Natural killer cell treated with Interleukin-12 subunit alpha and Interleukin-12 subunit beta and Interleukin-15 and Interleukin-18, amount 100 ng/mL, for 72 hours (primary cell): ENCODE data around the gene LBH. TPM values are rescaled to one million over a fixed set of nuclear protein-coding genes. Genes with fewer than 3 reads are reported as not detected.

Source experiments
- ATAC-seq, 2 donors: fragments of 150-1000 bp; cut with Tn5 transposase in 1 of 2; sonication (Bioruptor Pico), chemical (Tn5 transposase) in 1 of 2; 2 replicates each; pipeline ENCODE4 v1.10.0; 2021
- DNase-seq: peaks from one replicate; pipeline ENCODE4 v3.0.0; 2022; ENCODE audit warnings: low spot score
- H3K27ac Mint-ChIP-seq, 2 donors: 1 replicate in 1 of 2; 2 replicates in 1 of 2; pipeline ENCODE4 v1.8.0; 2022; ENCODE audit warnings: mixed read lengths in 2 of 2, mild to moderate bottlenecking in 1 of 2, moderate library complexity in 1 of 2
- H3K27me3 Mint-ChIP-seq, 2 donors: 1 replicate in 1 of 2; 2 replicates in 1 of 2; pipeline ENCODE4 v1.8.0; 2022; ENCODE audit warnings: mixed read lengths in 2 of 2
- H3K36me3 Mint-ChIP-seq: one replicate; pipeline ENCODE4 v1.8.0; 2022; ENCODE audit warnings: mixed read lengths
- H3K4me1 Mint-ChIP-seq, 2 donors: 1 replicate in 1 of 2; 2 replicates in 1 of 2; pipeline ENCODE4 v1.8.0; 2022; ENCODE audit warnings: low read depth in 2 of 2, mixed read lengths in 2 of 2, mild to moderate bottlenecking in 1 of 2
- H3K4me3 Mint-ChIP-seq: one replicate; pipeline ENCODE4 v1.8.0; 2022; ENCODE audit warnings: mixed read lengths
- H3K9me3 Mint-ChIP-seq: 2 replicates; pipeline ENCODE4 v1.8.0; 2022; ENCODE audit warnings: mixed read lengths
- total RNA-seq, 2 donors: library from RNA; stranded (reverse); gene quantifications; one replicate each; pipeline ENCODE4 v1.2.3, GENCODE V29; 2022

The LBH gene
- total RNA-seq, 2 donors from 2014 or later: 206 to 1,155 TPM

DNA sequence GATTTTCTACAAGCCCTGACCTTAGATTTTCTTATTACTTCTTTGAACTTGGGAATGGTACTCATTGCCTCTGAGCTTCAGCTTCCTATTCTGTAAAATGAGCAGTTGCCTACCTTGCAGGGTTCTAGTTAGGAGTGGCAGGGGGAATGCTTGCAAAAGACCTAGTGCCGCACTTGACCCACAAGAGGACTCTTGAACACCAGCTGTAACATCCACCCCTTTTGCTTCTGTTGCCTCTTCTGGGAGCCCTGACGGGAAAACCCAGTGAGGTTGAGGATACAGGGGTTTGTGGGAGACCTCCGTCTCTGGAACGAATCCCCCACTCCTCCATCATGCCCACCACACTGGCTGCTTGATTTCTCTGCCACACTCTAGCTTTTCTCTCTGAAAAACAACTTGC lies 27.1 kb upstream of the LBH start:
- Mint-ChIP-seq H3K27ac (no peak overlapping the region), H3K36me3 (no peaks in the 10 kb centered on the region), H3K4me3 (no peak overlapping the region), H3K4me1 (peaks cover 8 to 9% of the 10 kb centered on the region in 2 donors), H3K9me3 (no peaks in the 10 kb centered on the region), H3K27me3 (no peaks in the 10 kb centered on the region)
- DNase-seq (no peak), ATAC-seq (no peak)

DNA sequence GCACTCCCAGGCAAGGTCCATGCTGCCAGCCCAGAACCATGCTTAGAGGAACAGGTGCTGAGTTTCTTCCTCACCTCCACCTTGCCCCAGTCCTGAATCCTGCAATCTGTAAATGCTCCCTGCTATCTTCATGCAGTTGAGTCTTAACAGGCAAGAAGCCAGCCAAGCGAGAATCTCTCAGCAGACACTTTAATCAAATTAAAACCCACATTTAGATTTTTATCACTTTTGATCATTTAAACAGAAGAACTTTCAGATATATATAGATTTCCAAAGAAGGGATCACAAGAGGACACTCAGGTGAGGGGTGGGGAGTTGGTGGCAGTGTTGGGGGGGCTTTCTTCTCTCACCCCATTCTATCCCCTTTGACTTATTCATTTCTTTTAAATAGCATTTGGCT lies 25.9 kb upstream of the LBH start:
- no peak for ATAC-seq

DNA sequence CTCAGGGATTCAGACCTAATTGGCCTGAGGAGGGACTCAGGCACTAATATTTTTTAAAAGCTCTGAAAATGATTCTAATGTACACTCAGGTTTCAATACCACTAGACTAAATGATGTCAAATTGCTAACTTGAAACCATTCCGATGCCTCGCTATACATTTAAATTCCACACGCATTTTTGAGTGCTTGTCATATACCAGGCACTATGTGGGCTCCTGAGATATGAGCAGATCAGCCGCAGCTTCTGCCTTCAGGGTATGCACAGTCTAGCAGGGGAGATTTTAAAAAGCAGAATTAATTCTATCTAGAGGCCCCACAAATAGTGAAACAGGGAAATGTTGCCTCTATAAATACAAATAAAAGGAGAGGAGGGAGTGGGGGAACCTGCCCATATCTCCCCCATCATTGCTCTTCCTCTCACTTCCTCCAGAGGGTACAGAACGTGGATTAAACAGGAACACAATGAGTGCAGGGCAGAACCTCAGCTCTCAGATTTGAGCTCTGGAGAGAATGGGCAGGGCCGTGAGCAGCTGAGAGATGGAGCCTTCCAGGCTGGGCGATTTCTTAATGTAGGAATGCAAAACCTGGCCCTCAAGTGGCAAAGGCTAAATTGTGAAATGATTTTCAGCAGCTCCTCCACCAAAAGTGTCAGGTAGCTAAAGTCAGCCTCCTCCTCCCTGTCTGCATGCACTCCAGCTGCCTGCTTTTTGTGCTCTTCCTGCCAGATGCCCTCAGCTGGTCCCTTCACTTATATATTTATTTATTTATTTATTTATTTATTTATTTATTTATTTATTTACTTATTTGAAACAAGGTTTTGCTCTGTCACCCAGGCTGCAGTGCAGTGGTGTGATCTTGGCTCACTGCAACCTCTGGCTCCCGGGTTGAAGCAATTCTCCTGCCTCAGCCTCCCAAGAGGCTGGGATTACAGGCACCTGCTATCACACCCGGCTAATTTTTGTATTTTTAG lies 24.6 kb upstream of the LBH start:
- Mint-ChIP-seq H3K9me3 (no peaks in the 10 kb centered on the region), H3K4me3 (no peak overlapping the region), H3K36me3 (no peaks in the 10 kb centered on the region), H3K27ac (peak overlapping the region in 1 of 2 donors; percentile 6), H3K27me3 (no peaks in the 10 kb centered on the region), H3K4me1 (peaks cover 14% of the 10 kb centered on the region in 2 donors)
- ATAC-seq (no peak), DNase-seq (no peak)

More for the DNA sequence above, 25.9 kb upstream of the LBH start:
- peaks cover 14% of the 10 kb centered on the region in 2 donors for H3K4me1 Mint-ChIP-seq
- H3K9me3 Mint-ChIP-seq: no peaks in the 10 kb centered on the region
- no peak overlapping the region for H3K4me3 Mint-ChIP-seq
- no peaks in the 10 kb centered on the region for H3K36me3 Mint-ChIP-seq
- DNase-seq: no peak
- no peaks in the 10 kb centered on the region for H3K27me3 Mint-ChIP-seq
- H3K27ac Mint-ChIP-seq: no peak overlapping the region

GRCh38 chr2:30208453-30208852 lies 22.9 kb upstream of the LBH start:
- no peaks in the 10 kb centered on the region for H3K27me3 Mint-ChIP-seq
- DNase-seq (no peak), ATAC-seq (peak in 1 of 2 donors; percentile 75)
- peaks cover 14 to 18% of the 10 kb centered on the region in 2 donors for H3K4me1 Mint-ChIP-seq
- no peak overlapping the region for H3K4me3 Mint-ChIP-seq
- no peaks in the 10 kb centered on the region for H3K9me3 Mint-ChIP-seq
- H3K36me3 Mint-ChIP-seq: no peaks in the 10 kb centered on the region
- H3K27ac Mint-ChIP-seq: peak overlapping the region; percentile 17 to 87

GRCh38 chr2:30209227-30209626 lies 22.1 kb upstream of the LBH start:
- no peaks in the 10 kb centered on the region for H3K36me3 Mint-ChIP-seq
- peak overlapping the region; percentile 17 to 87 for H3K27ac Mint-ChIP-seq
- H3K4me3 Mint-ChIP-seq: no peak overlapping the region
- no peaks in the 10 kb centered on the region for H3K9me3 Mint-ChIP-seq
- H3K27me3 Mint-ChIP-seq: no peaks in the 10 kb centered on the region
- ATAC-seq (no peak), DNase-seq (no peak)
- peaks cover 14 to 22% of the 10 kb centered on the region in 2 donors for H3K4me1 Mint-ChIP-seq

DNA sequence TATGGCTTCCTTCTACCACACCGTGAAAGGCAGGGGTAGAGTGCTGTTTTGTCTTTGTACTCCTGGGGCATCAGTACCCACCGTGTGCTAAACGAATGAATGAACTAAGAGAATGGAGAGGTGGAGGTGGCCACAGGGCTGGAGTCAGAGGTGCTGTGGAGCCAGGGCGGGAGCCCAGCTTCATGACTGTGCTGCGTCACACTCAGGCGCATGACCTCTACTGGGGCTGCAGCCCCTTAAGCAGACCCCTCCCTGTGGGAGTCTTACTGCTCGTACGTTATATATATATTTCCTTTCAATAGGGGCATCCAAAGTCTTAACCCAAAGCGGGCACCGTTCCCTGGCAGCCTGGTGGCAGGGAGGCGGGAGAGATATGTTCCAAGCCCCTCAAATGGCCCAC lies 18.0 kb upstream of the LBH start:
- ATAC-seq: no peak
- Mint-ChIP-seq H3K4me1 (peaks cover 32% of the 10 kb centered on the region in 2 donors), H3K9me3 (no peaks in the 10 kb centered on the region), H3K27me3 (no peaks in the 10 kb centered on the region), H3K36me3 (no peaks in the 10 kb centered on the region), H3K27ac (peak overlapping the region in 1 of 2 donors; percentile 30), H3K4me3 (no peak overlapping the region)
- no peak for DNase-seq

DNA sequence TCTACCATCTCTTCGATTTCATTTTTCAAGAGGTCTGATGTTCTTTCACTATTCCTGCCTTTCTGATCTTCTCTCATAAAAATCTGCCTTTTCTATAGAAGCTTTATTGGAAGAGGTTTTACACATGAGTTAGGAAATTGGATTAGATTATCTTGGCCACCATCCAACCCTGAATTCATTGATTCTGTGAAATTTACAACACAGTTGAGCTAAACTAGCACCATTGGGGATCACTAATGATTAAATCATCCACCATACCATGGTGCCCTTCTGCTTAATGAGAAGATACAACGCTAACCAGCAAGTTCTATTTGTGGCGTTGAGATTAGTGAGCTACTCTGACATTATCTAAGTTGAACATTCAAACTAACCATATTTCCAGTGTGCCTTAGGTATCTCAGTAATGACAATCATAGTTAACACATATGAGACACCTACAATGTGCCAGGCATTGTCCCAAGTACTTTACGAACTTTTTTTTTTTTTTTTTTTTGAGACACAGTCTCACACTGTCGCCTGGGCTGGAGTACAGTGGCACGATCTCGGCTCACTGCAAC lies 17.3 kb upstream of the LBH start:
- no peaks in the 10 kb centered on the region for H3K9me3 Mint-ChIP-seq
- DNase-seq: no peak
- no peaks in the 10 kb centered on the region for H3K27me3 Mint-ChIP-seq
- no peak for ATAC-seq
- peaks cover 26% of the 10 kb centered on the region in 2 donors for H3K4me1 Mint-ChIP-seq
- peak overlapping the region in 1 of 2 donors; percentile 56 for H3K27ac Mint-ChIP-seq
- H3K36me3 Mint-ChIP-seq: no peaks in the 10 kb centered on the region
- no peak overlapping the region for H3K4me3 Mint-ChIP-seq

DNA sequence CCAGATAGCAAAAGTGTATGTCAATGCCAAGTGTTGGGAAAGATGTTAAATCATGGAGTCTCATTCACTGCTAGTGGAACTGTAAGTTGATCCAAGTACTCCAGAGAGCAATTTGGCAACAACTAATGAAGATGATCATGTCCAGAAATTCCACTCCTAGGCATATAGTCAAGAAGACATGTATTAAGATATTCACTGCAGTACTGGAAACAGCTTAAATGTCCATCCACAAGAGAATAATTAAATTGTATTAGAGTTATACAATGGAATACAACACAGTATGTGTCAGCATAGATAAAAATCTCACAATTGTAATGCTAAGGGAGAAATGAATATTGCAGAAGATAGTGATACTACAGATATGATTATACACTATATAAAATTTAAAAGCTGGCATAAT lies 15.2 kb upstream of the LBH start:
- Mint-ChIP-seq H3K4me1 (peaks cover 22 to 24% of the 10 kb centered on the region in 2 donors), H3K27ac (peak overlapping the region in 1 of 2 donors; percentile 66), H3K4me3 (no peak overlapping the region), H3K27me3 (no peaks in the 10 kb centered on the region), H3K9me3 (no peaks in the 10 kb centered on the region), H3K36me3 (no peaks in the 10 kb centered on the region)
- DNase-seq: no peak
- no peak for ATAC-seq

DNA sequence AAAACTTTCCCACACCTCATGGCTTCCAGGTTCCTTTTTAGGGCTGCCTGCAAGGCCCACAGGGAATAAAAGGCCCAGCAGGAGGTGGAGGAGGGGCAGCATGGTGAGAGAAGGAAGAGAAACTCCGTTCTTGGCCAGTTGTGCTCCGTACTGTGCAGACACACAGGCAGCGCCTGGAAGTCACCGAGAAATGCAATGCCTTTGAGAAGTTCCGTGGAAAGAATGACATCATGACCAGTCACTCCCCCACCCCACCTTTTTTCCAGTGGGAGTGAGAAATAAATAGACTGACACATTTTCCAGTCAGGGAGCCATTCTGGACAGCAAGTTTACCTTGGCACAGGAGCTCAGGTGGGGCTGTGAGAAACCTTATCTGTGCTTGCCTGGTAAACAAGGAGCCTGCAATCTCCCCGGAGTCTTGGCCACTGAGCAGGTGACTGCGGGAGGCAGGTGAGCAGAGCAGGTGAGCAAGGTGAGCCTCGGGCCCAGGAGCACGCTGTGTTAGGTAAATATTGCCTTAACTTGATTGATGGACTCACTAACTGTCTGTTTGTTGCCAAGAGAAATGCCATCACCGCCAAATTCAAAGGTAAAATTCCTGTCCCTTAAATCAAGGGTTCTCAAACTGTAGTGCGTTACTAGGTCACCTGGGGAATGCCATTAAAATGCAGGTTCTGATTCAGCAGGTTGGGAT lies 13.5 kb upstream of the LBH start:
- no peaks in the 10 kb centered on the region for H3K36me3 Mint-ChIP-seq
- no peak for DNase-seq
- ATAC-seq: no peak
- H3K27ac Mint-ChIP-seq: peak overlapping the region in 1 of 2 donors; percentile 6
- no peaks in the 10 kb centered on the region for H3K9me3 Mint-ChIP-seq
- no peaks in the 10 kb centered on the region for H3K27me3 Mint-ChIP-seq
- H3K4me3 Mint-ChIP-seq: no peak overlapping the region
- H3K4me1 Mint-ChIP-seq: peaks cover 38% of the 10 kb centered on the region in 2 donors

DNA sequence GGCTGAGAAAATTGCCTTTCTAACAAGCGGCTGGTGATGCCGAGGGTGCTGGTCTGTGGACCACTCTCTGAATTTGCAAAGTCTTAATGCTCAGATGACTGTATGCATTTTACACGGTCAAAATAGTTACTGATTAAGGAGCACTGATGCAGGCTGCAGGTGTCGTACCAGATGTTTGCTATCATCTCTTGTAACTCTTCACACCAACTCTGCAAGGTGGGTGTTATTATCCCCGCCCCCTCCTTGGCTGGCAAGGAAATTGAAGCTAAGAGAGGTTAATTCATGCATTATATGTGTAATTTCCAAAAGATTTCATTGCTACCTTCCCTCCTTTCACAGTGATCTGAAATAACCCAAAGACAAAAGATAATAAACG lies 13.0 kb upstream of the LBH start:
- Mint-ChIP-seq H3K9me3 (no peaks in the 10 kb centered on the region), H3K4me1 (peaks cover 41 to 43% of the 10 kb centered on the region in 2 donors), H3K4me3 (no peak overlapping the region), H3K27ac (peak overlapping the region in 1 of 2 donors; percentile 64), H3K27me3 (no peaks in the 10 kb centered on the region), H3K36me3 (no peaks in the 10 kb centered on the region)
- no peak for DNase-seq
- no peak for ATAC-seq

GRCh38 chr2:30218814-30219213 lies 12.5 kb upstream of the LBH start:
- H3K27ac Mint-ChIP-seq: peak overlapping the region in 1 of 2 donors; percentile 64
- DNase-seq: no peak

GRCh38 chr2:30219886-30220875 lies 11.2 kb upstream of the LBH start:
- no peaks in the 10 kb centered on the region for H3K9me3 Mint-ChIP-seq
- ATAC-seq (no peak), DNase-seq (no peak)
- no peak overlapping the region for H3K4me3 Mint-ChIP-seq
- H3K27ac Mint-ChIP-seq: peak overlapping the region; percentile 99 to 100
- H3K27me3 Mint-ChIP-seq: no peaks in the 10 kb centered on the region
- H3K4me1 Mint-ChIP-seq: peaks cover 51 to 56% of the 10 kb centered on the region in 2 donors
- no peaks in the 10 kb centered on the region for H3K36me3 Mint-ChIP-seq

More at GRCh38 chr2:30218814-30219213, 12.5 kb upstream of the LBH start:
- Mint-ChIP-seq H3K36me3 (no peaks in the 10 kb centered on the region), H3K4me1 (peaks cover 44 to 48% of the 10 kb centered on the region in 2 donors), H3K9me3 (no peaks in the 10 kb centered on the region), H3K4me3 (no peak overlapping the region), H3K27me3 (no peaks in the 10 kb centered on the region)
- no peak for ATAC-seq

DNA sequence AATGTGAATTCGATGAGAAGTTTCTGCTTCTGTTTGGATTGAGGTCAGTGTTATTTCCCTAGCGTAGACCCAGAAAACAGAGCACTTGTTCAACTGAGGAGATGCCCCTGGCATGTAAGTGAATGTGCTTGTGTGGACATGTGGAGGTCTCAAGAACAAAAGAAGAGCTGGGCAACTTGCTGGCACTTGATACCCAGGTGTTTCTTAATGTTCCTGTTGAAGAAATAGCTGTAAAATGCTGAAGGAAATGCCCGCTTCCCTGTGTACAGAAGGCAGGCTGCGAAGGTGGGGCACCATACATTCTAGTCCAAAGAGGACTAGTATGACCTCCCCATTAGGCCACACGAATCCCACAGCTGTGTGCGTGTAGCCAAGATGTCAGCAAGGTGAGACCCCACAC lies 9.8 kb upstream of the LBH start:
- Mint-ChIP-seq H3K4me1 (peaks cover 56 to 58% of the 10 kb centered on the region in 2 donors), H3K27ac (peak overlapping the region; percentile 99 to 100), H3K36me3 (no peaks in the 10 kb centered on the region), H3K27me3 (no peaks in the 10 kb centered on the region), H3K9me3 (no peaks in the 10 kb centered on the region), H3K4me3 (peak overlapping the region; percentile 98)
- DNase-seq (no peak), ATAC-seq (no peak)
